Pulmonary artery endothelial cell (primary cell): ENCODE measurements around the gene E2F3. TPM values are rescaled to one million over a fixed set of nuclear protein-coding genes. Genes with fewer than 3 reads are reported as not detected.
A peak's percentile ranks its signal among the peaks of the same experiment; 100 is the strongest.

Experiments used
- DNase-seq: peaks from one replicate; pipeline ENCODE4 v3.0.0-alpha.2; 2011; ENCODE audit warnings: low read depth, low spot score
- total RNA-seq: library from RNA; depleted of rRNA; stranded (reverse); fragments of >200 nt; gene quantifications from 2 replicates; pipeline ENCODE4 v1.2.3, GENCODE V29; 2014

Gene E2F3
- 4.7 and 5.7 TPM in 2 replicates for total RNA-seq

DNA sequence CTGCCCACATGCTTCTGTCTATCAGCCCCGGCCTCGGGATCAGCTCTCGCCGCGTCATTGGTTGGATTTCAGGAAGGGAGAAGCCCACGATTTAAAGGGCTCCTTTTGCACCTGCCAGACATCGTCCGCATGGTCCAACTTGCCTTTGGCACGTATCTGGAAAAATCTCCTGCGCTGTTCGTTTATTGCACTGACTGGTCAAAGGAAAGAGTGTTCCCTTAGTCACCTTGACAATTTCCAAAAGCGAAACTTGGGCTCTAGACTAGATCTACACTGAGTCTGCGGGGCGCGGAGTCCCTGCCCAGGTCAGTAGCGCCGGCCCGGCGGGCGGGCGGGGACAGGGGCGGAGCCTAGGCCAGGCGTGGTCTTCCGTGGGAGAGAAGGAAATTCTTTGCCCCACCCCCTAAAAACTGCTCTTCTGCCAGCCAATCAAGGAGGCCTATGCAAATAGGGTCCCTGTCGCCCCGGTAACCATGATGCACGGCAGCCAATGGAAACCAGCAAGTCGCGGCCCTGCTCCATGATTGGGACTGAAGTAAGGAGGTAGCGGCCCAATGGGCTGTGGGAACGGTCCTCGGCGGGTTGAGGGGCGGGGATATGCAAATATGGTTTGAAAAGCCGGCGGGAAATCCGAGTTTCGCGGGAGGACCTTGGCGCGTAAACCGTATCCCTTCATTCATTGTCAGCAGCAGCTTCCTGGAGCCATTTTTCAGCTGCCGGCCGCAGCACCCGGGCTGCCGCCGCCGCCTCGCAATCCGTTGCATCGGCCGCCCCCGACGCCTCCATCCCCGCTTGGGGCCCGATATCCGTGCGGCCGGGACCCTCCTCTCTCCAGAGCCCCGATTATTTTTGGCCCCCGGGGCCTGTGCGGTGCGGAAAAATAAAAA is at the start of gene E2F3:
E2F3 (plus strand) TSS at position 675 of the 887 bp plus-strand sequence. CDS start 354 bp downstream, outside the sequence.
- DNase-seq, result peak; percentile 100

DNA sequence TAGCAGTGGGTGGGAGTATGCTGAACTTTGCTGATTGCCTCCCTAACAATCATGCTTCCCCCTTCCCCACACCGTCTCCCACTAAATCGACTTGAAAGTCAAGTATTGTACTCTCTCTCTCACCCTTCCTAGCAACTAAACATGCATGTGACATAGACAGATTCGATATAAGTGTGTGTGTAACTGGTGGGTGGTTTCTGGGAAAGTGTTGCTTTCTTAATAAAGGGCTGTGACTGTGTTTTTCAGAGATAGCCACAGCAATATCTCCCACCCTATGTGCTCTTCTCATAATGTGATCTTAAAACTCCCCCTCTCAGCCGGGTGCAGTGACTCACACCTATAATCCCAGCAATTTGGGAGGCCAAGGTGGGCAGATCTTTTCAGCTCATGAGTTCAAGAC is 49.3 kb upstream of the E2F3 start:
- no peak for DNase-seq

DNA sequence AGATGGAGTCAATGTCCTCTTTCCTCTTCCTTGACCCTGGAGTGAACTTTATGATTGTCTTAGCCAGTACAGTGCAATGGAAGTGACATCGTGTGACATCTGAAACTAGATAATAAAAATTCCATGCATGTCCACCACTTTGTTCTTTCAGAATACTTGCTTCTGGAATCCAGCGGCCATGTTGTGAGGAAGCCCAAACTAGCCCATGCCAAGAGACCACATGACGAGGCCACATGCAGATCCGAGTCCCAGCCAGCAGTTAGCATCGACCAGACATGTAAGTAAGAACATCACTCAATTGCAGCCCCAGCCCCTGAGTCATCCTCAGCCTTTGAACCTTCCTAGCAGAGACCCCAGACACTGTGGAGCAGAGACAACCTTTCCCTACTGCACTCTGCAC is 48.5 kb upstream of the E2F3 start:
- no peak for DNase-seq

DNA sequence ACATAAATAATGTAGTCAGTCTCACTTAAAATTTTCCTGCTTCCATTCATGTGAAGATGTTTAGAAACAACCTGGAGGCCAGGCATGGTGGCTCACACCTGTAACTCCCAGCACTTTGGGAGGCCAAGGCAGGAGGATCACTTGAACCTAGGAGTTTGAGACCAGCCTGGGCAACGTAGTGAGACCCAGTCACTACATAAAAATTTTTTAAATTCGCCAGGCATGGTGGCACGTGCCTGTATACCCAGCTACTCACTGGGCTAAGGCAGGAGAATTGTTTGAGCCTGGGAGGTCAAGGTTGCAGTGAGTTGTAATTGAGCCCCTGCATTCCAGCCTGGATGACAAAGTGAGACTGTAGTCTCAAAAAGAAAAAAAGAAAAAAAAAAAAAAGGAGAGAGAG is 47.3 kb upstream of the E2F3 start:
- DNase-seq, result no peak

DNA sequence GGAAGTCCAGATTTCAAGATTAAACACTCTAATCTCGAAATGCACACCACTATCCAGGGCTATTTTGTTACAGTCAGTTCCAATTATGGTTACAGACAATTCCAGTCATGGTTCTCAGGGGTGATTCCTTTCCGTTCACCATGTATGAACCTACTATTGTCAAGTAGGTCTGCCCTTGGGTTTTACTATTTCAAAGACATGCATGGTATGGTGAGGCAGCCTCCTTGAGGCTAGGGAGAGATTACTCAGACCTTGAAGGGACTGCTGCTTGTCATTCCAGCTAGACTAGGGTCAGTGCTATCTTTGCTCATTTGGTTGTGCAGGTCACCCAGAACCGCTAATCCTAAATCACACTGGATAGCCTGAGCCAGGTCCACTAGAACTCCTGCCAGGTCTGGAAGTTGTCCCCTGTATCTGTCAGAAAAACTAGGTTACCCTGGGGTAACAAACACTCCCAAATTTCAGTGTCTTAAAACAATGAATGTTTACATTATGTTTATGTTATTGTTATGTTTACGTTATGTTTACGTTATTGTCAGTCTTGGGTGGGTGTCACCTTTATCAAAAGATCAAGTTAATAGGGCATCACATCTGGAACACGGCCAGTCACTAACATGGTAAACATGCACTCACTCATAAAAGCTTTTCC is 41.1 kb upstream of the E2F3 start:
- no peak for DNase-seq

DNA sequence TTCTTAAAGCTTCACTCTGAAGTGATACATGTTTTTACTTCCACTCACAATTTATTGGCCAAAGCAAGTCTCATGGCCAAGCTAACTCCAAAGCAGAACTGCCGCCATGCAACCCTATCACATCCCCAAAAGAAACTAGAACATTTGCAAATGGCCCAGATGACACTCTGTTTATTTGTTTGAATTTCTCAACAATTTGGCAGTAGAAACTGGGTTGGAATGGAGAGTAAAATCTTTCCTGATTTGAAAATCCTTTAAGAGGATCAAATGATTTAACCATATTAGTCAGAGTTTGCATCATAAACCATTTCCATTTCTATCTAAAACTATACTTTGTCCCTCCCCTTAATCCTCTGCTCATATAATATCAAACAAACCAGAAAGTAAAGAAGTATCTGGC is 39.1 kb upstream of the E2F3 start:
- no peak for DNase-seq

DNA sequence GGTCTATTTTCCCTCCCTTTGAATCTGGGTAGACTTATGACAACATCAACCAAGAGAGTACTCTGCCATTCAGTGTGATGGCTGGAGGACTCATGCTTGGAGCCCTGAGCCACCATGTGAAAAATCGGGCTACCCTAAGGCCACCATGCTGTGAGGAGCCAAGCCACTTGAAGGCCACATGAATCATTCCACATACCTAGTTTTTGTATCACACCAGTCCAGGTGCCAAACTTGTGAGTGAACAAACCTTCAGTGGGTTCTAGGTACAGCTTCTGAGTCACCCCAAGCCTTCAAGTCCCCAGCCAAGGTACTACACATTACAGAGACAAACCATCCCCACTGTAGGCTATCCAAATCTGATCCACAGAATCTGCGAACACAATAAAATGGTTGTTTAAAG is 37.4 kb upstream of the E2F3 start:
- no peak for DNase-seq

DNA sequence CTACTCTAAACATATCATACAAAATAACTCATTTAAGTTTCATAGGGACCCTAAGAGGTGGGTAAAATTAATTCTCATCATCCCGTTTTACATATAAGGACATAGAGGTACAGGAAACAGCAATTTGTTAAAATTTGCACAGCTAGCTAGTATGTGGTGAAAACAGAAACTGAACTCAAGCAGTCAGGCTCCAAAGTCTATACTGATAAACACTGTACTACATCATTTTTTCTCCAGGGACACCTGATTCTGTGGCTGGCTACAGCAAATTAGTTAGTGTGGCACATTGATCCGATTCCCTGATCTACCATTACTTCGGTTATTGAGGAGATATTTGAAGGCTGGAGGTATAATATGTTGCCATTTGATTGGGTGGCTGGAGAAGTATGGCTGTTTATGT is 36.2 kb upstream of the E2F3 start:
- no peak for DNase-seq

DNA sequence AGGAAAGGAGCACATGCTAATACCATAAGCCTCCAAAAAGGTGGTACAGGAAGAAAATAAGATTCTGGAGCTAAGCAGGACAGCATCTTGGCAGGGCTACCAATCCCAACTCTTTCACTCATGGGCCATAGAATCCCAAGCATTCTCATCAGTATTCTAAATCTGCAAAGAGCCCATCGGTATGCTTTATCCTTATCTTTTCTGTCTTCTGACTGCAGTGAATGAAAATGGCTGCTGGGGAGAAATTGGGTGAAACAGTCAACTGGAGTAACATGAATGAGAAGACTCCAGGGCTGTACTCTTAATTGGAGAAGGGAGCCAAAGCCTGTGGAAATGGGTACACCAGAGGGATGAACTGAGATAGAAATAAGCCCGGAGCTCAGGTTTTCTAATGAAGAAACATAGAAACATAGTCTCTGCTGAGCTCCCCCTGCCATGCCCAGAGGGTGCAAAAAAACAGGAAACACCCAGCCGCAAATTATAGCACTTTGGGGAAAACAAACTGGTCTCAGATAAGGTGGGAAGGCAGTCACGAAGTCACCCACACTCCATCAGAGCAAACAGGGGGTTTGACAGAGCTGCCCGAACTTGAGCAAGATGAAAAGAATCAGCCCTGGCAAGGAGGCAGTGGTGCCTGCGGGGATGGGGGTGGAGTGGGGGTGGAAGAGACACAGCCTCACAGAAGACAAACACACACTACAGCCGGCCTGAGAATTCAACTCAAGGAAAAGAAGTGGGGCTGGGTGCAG is 35.4 kb upstream of the E2F3 start:
- no peak for DNase-seq

DNA sequence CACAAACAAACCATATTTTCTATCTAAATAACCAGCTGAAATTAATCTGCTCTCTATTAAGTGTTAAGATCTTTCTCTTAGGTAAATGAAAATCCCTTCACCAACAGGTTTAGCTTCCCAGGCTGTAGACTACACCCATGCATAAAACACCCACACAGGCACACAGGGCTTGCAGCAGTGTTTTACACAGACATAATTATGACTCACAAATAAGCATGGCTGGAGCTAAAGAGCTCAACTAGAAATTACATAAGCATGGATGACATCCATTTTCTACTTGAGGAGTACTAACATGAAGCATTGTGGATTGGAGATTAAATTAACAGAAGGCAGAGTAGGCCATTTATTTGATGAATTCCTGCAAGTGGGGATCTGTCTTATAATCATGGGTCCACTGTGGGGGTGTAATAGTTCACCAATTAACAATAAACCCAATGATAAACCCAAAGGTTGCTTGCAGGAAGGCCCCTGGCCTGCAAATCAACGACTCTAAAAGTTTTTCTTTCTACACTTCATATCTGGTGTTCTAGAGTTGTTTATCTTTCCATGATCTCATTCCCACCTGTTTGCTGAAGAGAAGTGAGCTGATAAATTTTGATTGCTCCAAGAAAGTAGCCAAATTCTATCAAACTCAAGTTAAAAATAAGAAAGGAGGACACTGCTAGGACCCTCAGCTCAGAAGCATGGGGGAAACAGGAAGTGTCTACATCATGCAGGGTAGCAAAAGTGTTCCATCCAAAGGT is 33.8 kb upstream of the E2F3 start:
- no peak for DNase-seq

DNA sequence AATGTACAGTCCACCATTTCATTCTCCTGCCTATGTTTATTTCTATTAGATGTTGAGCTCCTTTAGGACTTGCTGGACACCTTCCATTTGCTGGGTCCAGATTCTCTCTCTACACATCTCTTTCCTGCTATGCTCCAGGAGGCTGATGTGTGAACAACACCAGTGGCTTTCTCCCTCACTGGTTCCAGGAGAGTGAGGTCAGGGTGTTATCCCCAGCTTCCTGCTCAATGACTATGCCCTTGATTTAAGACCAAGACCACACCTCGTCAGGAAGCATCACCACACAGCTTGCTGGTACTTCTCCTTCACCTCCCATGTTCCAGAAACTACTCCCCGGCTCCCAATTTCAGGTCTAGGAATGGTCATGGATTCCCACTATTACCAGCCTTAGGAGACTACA is 31.3 kb upstream of the E2F3 start:
- no peak for DNase-seq

DNA sequence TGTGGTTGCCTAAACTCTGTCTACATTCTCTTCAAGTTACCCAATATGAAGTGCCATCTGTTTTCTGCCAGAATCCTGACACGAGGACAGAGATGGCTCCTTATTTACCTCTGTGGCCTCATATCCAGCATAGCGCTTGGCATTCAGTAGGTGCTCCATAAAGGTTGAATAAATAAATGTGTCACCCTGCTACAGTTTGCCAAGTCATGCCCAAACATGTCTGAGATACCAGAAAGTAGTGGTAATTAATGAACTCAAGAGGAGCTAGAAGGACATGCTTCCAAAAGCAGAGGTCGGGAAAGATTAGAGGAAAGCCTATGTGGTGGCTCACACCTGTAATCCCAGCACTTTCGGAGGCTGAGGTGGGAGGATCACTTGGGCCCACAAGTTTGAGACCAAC is 30.9 kb upstream of the E2F3 start:
- DNase-seq, result no peak

DNA sequence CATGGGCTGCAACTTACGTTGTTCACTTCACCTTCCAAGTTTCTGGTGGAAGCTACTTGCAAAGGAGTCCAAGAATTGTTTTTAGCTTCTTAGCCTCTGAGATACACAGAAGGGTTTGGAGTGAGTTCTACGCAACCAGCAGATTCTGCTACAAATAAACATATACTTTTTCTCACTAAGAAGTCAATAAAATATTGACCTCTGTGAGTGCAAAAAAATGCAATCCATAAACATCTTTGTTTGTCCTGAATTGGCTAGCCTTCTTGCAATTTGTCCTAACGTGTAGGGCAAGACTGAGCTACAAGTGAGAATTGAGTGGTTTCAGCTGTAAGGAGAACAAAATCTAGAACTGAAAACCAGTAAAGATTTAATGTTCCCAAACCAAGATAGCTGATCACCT is 26.2 kb upstream of the E2F3 start:
- DNase-seq, result no peak

DNA sequence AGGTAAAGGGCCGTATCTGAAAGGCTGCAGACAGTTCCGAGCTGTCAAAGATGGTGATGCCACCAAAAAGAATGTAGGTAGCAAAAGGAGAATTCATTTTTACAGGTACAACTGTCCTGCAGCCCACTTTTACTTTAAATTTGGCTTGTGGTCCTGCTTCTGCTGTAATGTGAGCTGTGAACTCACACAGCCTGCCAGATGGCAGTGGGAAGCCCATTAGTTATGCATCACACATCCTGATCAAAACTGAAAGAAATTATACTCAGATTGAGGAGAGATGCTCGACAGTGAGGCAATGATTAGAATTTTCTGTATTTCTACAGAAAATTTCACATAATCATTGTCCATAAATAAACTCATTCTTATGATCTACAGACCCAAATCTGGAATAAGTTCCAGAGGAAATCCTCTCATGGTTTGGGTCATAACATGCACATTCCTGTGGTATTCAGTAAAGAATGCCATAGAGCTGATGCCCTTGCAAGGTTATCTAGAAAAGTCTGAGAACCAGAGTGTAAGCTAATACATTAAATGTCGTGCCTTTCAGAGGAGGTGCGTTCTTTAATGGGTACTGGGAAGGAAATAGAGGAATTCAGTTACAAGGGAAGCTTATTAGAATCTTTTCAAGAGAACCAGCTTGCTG is 23.9 kb upstream of the E2F3 start:
- DNase-seq, result peak; percentile 78

DNA sequence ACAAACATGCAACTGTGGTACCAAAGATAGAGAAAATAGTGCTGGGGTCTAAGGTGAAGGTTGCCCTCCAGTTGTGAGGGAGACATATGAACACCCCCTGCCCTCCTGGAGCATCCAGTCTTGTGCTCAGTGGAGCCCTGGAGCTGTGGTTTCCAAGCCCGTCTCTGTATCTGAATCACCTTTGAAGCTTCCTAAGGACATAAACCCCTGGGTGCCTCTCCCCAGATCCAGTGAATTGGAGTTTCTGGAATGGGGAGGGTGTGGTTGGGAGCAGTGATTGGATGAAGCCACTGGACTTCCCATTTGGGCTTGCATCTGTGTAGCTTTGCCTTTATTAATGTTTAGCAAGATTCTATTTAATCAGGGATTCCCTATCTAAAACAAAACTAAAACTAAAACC is 22.4 kb upstream of the E2F3 start:
- no peak for DNase-seq

DNA sequence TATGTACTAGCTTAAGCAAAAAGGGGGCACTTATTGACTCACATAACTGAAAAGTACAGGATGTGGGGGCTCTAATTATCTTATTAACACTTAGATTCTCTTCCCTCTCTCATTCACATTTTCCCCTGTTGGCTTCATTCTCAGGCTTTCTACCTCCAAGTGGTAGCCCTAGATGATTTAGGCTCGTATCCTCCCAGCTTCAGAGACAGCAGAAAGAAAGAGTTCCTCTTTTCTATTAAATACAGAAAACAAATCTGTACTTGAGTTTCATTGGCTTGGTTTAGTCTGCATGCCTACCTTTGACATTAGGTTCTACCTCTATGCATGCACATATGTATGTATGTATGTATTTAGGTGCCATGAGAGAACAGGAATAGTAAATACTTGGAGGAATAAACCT is 15.5 kb upstream of the E2F3 start:
- DNase-seq, result no peak

DNA sequence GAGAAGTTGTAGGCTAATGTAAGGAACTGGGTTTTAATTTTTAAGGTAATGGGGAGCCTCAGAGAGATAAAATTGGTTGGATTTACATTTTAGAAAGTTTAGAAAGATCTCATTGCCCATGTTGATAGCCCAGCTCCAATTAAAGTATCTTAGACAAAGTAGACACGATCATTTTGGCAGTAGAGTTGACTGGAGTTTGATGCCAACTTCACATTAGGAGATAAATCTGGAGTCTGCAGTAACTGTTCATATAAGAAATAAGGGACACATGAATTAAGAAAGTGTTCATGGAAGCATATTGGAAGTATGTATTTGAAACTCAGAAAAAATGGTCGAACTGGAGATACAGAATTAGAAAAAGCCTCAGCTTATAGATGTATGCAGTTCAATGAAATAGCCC is 12.6 kb upstream of the E2F3 start:
- DNase-seq, result no peak

DNA sequence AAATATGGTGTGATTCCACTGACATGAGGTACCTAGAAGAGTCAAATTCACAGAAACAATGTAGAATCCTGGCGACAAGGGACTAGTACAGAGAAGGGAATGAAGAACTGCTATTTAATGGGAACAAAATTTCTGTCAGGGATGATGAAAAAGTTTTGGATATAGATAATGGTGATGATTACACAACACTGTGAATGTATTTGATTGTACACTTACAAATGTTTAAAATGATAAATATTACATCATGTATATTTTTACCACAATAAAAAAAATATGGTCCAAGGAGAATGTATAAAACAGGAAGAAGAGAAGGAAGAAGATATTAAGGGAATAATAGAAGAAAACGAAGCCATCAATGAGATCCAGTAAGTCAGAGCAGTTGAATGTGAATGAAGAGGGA is 8.4 kb upstream of the E2F3 start:
- no peak for DNase-seq

DNA sequence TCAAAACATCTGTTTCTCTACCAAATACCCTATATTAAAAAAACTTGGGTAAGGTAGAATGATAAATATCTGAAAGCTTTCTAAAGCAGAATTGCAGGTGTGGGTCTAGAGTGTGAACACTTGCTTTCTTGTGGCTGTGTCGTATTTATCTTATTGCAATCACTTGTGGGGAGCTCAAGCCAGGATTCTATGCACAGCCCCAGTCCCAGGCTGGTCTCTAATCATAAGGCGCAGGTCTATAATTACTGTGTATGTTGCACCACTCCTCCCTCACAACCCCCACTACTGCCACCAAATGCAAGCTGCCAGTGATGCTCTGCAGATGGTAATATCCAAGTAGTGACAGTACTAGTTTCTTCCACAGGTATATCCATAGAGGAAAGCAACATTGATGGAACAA is 2.2 kb upstream of the E2F3 start:
- no peak for DNase-seq

DNA sequence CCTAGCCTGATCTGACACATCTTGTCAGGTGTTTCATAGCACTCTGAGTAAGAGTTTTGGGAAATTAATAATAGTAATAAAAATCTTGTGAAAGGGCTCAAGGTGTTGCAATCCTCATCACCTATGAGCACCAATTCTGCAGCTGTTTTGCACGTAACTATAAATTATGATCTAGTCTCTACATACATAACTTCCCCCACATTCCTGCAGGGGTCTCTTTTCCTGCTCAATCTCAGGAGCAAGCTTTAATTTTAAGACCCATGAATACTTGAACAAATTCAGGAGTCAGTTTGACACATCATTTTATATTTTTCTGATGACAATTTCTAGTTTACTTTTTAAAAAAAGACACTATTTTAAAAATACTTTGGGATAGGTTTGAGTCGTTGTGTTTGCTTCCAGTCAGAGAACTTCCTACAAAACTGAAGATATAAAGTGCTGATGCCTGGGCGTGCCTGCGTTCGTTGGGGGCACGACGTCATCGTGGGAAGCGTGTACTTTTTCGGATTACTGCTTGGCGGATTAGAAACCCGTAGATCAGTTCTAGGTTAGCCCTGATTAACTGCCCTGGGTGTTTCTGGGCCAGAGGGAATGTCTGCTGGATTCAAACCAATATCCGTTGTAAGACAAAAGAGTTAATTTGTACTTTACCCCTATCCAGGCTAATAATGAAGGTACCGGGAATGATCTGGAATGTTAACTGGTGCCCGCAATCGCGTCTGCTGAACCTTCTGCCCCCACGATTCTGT is 1.0 kb upstream of the E2F3 start:
- no peak for DNase-seq

DNA sequence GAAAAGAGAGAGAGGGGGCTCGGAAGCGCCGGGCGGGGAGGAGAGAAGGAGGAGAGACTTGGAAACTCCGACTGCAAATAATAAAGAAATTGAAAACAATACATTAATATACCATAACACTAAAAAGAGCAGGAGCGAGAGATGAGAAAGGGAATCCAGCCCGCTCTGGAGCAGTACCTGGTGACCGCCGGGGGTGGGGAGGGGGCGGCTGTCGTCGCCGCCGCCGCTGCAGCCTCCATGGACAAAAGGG is 338 bp downstream of the E2F3 start:
- DNase-seq, result no peak
